Measurements from ENCODE around the gene SLC12A2. TPM values are rescaled to one million over a fixed set of nuclear protein-coding genes. Genes with fewer than 3 reads are reported as not detected.

The SLC12A2 gene
- total and polyA plus RNA-seq, 8 donors, result 2.1 to 67.4 (median 10.1) TPM

- Histone ChIP-seq H3K4me1 (no peaks in the 10 kb centered on the region), H3K27me3 (no peaks in the 10 kb centered on the region), H3K27ac (no peak overlapping the region), H3K9me3 (no peaks in the 10 kb centered on the region), H3K4me3 (no peak overlapping the region), H3K36me3 (no peaks in the 10 kb centered on the region)
- DNase-seq, result no peak
- no peak for ATAC-seq
- WGBS, 2 donors, result 88 to 89% methylated on average over 3 of the region's 3 CpGs
- no peak for TF ChIP-seq CTCF (IDR thresholded peaks at IDR 0.05)
- intact Hi-C loops (cut with DNase I), result no loop called here
- FAIRE-seq, result no peak
These were observed 71.4 kb downstream of the SLC12A2 start for GRCh38 chr5:128154943-128155342.

DNA sequence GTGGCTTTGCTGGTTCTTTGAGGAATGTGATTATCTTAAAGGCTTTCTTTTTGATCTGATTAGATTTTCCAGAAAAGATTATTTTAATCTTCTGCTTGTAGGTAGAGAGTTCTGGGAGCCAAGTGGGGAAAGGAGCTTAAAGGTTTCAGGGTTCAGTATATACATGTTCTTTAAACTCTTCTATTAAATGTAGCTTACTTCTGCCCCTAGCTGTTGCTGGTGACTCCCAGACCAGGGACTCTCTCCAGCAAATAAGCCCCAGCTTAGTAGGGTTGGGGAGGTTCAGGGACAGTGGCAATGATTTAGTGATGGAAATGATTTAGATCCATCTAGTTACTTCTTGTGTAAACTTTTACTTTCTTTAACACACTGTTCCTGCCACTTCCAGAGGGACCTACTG is 72.2 kb downstream of the SLC12A2 start:
- intact Hi-C loops (cut with DNase I), result no loop called here
- Histone ChIP-seq H3K27ac (no peak overlapping the region), H3K36me3 (no peaks in the 10 kb centered on the region), H3K27me3 (no peaks in the 10 kb centered on the region), H3K4me1 (no peaks in the 10 kb centered on the region), H3K4me3 (no peak overlapping the region), H3K9me3 (no peaks in the 10 kb centered on the region)
- no peak for TF ChIP-seq CTCF (IDR thresholded peaks at IDR 0.05)
- no peak for ATAC-seq
- DNase-seq, result no peak
- no peak for FAIRE-seq

- Histone ChIP-seq H3K27me3 (no peaks in the 10 kb centered on the region), H3K9me3 (no peaks in the 10 kb centered on the region), H3K36me3 (no peaks in the 10 kb centered on the region), H3K4me1 (no peaks in the 10 kb centered on the region), H3K27ac (no peak overlapping the region), H3K4me3 (no peak overlapping the region)
- DNase-seq, result no peak
- no peak for ATAC-seq
- no peak for TF ChIP-seq CTCF (IDR thresholded peaks at IDR 0.05)
- intact Hi-C loops (cut with DNase I), result no loop called here
- 74 to 76% methylated on average over 3 of the region's 3 CpGs for WGBS, 2 donors
- no peak for FAIRE-seq
These were observed 73.0 kb downstream of the SLC12A2 start for GRCh38 chr5:128156521-128156920.

GRCh38 chr5:128158342-128158741 is 74.8 kb downstream of the SLC12A2 start:
- no peak for DNase-seq
- FAIRE-seq, result no peak
- no peak for ATAC-seq
- Histone ChIP-seq H3K27me3 (no peaks in the 10 kb centered on the region), H3K27ac (no peak overlapping the region), H3K4me1 (no peaks in the 10 kb centered on the region), H3K36me3 (no peaks in the 10 kb centered on the region), H3K9me3 (no peaks in the 10 kb centered on the region), H3K4me3 (no peak overlapping the region)
- intact Hi-C loops (cut with DNase I), result no loop called here
- 97 to 99% methylated on average over 3 of the region's 3 CpGs for WGBS, 2 donors
- no peak for TF ChIP-seq CTCF (IDR thresholded peaks at IDR 0.05)

GRCh38 chr5:128163991-128164390 is 80.4 kb downstream of the SLC12A2 start:
- WGBS, 2 donors, result 77 to 80% methylated on average over 2 of the region's 2 CpGs
- H3K27me3 ChIP-seq, result no peaks in the 10 kb centered on the region
- H3K4me1 ChIP-seq, result no peaks in the 10 kb centered on the region
- TF ChIP-seq CTCF (IDR thresholded peaks at IDR 0.05), result no peak
- DNase-seq (no peak), ATAC-seq (no peak), FAIRE-seq (no peak)
- intact Hi-C loops (cut with DNase I), result no loop called here
- H3K36me3 ChIP-seq, result no peaks in the 10 kb centered on the region
- H3K9me3 ChIP-seq, result no peaks in the 10 kb centered on the region
- H3K4me3 ChIP-seq, result no peak overlapping the region
- H3K27ac ChIP-seq, result no peak overlapping the region

Measured in pancreas (tissue), 10 donors.